ENCODE results near the gene RNLS.

GRCh38 chr10:88254091-88254490, 329.0 kb downstream of the RNLS start:
- TF ChIP-seq, protein P1, sequence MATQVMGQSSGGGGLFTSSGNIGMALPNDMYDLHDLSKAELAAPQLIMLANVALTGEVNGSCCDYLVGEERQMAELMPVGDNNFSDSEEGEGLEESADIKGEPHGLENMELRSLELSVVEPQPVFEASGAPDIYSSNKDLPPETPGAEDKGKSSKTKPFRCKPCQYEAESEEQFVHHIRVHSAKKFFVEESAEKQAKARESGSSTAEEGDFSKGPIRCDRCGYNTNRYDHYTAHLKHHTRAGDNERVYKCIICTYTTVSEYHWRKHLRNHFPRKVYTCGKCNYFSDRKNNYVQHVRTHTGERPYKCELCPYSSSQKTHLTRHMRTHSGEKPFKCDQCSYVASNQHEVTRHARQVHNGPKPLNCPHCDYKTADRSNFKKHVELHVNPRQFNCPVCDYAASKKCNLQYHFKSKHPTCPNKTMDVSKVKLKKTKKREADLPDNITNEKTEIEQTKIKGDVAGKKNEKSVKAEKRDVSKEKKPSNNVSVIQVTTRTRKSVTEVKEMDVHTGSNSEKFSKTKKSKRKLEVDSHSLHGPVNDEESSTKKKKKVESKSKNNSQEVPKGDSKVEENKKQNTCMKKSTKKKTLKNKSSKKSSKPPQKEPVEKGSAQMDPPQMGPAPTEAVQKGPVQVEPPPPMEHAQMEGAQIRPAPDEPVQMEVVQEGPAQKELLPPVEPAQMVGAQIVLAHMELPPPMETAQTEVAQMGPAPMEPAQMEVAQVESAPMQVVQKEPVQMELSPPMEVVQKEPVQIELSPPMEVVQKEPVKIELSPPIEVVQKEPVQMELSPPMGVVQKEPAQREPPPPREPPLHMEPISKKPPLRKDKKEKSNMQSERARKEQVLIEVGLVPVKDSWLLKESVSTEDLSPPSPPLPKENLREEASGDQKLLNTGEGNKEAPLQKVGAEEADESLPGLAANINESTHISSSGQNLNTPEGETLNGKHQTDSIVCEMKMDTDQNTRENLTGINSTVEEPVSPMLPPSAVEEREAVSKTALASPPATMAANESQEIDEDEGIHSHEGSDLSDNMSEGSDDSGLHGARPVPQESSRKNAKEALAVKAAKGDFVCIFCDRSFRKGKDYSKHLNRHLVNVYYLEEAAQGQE (IDR thresholded peaks at IDR 0.05; ENCODE audit: low read depth), result no peak
- TF ChIP-seq SIN3A (IDR thresholded peaks at IDR 0.05; ENCODE audit: low read depth) (no peak), EZH2 (IDR thresholded peaks at IDR 0.05) (no peak), POLR2AphosphoS5 (IDR thresholded peaks at IDR 0.05; ENCODE audit: low read depth, low read length) (no peak), CEBPB (IDR thresholded peaks at IDR 0.05; ENCODE audit: low read depth) (peak; percentile 69), CTCF (IDR thresholded peaks at IDR 0.05 in 2 of 3, conservative IDR thresholded peaks at IDR 0.05 in 1 of 3; ENCODE audit: borderline replicate concordance in 1 of 3, insufficient read depth in 1 of 3, low read depth in 2 of 3, low read length in 2 of 3) (no peak), POLR2A (IDR thresholded peaks at IDR 0.05; ENCODE audit: borderline replicate concordance, extremely low read depth, insufficient read depth, insufficient read length) (no peak), ZBTB33 (IDR thresholded peaks at IDR 0.05; ENCODE audit: extremely low read depth, insufficient replicate concordance, low read length) (no peak), JUND (IDR thresholded peaks at IDR 0.05) (peak; percentile 89), SRF (IDR thresholded peaks at IDR 0.05; ENCODE audit: low read depth) (peak; percentile 42; the same call in 1 of the 2 replicates), YY1 (IDR thresholded peaks at IDR 0.05; ENCODE audit: extremely low read depth, insufficient replicate concordance, low read depth, low read length) (no peak), ATF3 (IDR thresholded peaks at IDR 0.05) (0 out of 2 replicates have a peak, but pooled peaks have one; percentile 3)

All from HCT116 (cell line).